Epithelial cell of esophagus (primary cell): Measurements from ENCODE around the gene SPATA31D3.
"Not testable (repeated sequence)": the region's sequence is repeated elsewhere in the genome, so short reads cannot be mapped to it uniquely, and the experiment has no call there.

ENCODE experiments used
- DNase-seq: peaks from one replicate; pipeline ENCODE4 v3.0.0; 2010; ENCODE audit warnings: low read depth
- H3K4me3 ChIP-seq: 2 replicates; pipeline ENCODE4 v1.5.1; 2011; ENCODE audit warnings: mild to moderate bottlenecking, low read length, control low read depth
- CTCF ChIP-seq: IDR thresholded peaks from 2 replicates; pipeline ENCODE4 v1.5.1; 2011; ENCODE audit warnings: low read depth, mild to moderate bottlenecking, low read length, control low read depth, inconsistent platforms; ENCODE audit not compliant: insufficient read depth; ENCODE audit errors: missing control alignments

Gene SPATA31D3

GRCh38 chr9:81943393-81943792 lies at the start of gene SPATA31D3:
TSS of gene SPATA31D3 (plus strand) at chr9:81943500. CDS start at chr9:81943586, 86 bp downstream.
- DNase-seq, H3K4me3 ChIP-seq: not testable (repeated sequence)

- no peak overlapping the region for H3K4me3 ChIP-seq
- no peak for TF ChIP-seq CTCF
- DNase-seq = no peak
These were observed 49.4 kb upstream of the SPATA31D3 start for GRCh38 chr9:81893929-81894328.

- no peak overlapping the region for H3K4me3 ChIP-seq
- peak; percentile 16 for DNase-seq
- TF ChIP-seq CTCF = no peak
These were observed 48.4 kb upstream of the SPATA31D3 start for GRCh38 chr9:81894891-81895290.

GRCh38 chr9:81896070-81896469 lies 47.2 kb upstream of the SPATA31D3 start:
- no peak for DNase-seq
- no peak overlapping the region for H3K4me3 ChIP-seq
- TF ChIP-seq CTCF = no peak

GRCh38 chr9:81898851-81899250 lies 44.4 kb upstream of the SPATA31D3 start:
- no peak for TF ChIP-seq CTCF
- H3K4me3 ChIP-seq = no peak overlapping the region
- no peak for DNase-seq

- DNase-seq = no peak
- no peak for TF ChIP-seq CTCF
- no peak overlapping the region for H3K4me3 ChIP-seq
These were observed 41.1 kb upstream of the SPATA31D3 start for GRCh38 chr9:81902196-81902595.

- TF ChIP-seq CTCF = no peak
- peak; percentile 66 for DNase-seq
- H3K4me3 ChIP-seq = no peak overlapping the region
These were observed 40.7 kb upstream of the SPATA31D3 start for GRCh38 chr9:81902626-81903025.
